Osteoblast (primary cell): Measurements from ENCODE around the gene MATN4. TPM values are rescaled to one million over a fixed set of nuclear protein-coding genes. Genes with fewer than 3 reads are reported as not detected.

Experiments
- DNase-seq: peaks from one replicate; pipeline ENCODE4 v3.0.0; 2011; ENCODE audit warnings: low spot score, mixed read lengths; ENCODE audit not compliant: insufficient read length; ENCODE audit errors: missing footprints
- H2AFZ ChIP-seq: 2 replicates; pipeline ENCODE4 v1.6.0; 2011; ENCODE audit warnings: mild to moderate bottlenecking, low read length
- H3K27ac ChIP-seq: 2 replicates; pipeline ENCODE4 v1.5.1; 2011; ENCODE audit warnings: mild to moderate bottlenecking, low read depth, low read length, moderate library complexity
- H3K27me3 ChIP-seq: 2 replicates; pipeline ENCODE4 v1.6.0; 2012; ENCODE audit warnings: mild to moderate bottlenecking, control low read depth, inconsistent platforms, low read length, moderate library complexity; ENCODE audit not compliant: insufficient read depth
- H3K36me3 ChIP-seq: 2 replicates; pipeline ENCODE4 v1.5.1; 2011; ENCODE audit warnings: mild to moderate bottlenecking, low read length, control low read depth, moderate library complexity; ENCODE audit not compliant: insufficient read depth
- H3K4me1 ChIP-seq: 2 replicates; pipeline ENCODE4 v1.5.1; 2011; ENCODE audit warnings: mild to moderate bottlenecking, low read length, control low read depth, moderate library complexity; ENCODE audit not compliant: insufficient read depth
- H3K4me2 ChIP-seq: 2 replicates; pipeline ENCODE4 v1.6.0; 2011; ENCODE audit warnings: mild to moderate bottlenecking, low read length; ENCODE audit not compliant: insufficient read depth
- H3K4me3 ChIP-seq: fragments of 200-600 bp; sonication (generic); 3 replicates; pipeline ENCODE4 v1.5.1; 2012; ENCODE audit warnings: mild to moderate bottlenecking, low read length, inconsistent platforms; ENCODE audit not compliant: insufficient read depth
- H3K79me2 ChIP-seq: 2 replicates; pipeline ENCODE4 v1.6.0; 2012; ENCODE audit warnings: mild to moderate bottlenecking, low read length, control low read depth, inconsistent platforms; ENCODE audit not compliant: insufficient read depth
- H3K9me3 ChIP-seq: 2 replicates; pipeline ENCODE4 v1.5.1; 2011; ENCODE audit warnings: low read depth, low read length, control low read depth
- H4K20me1 ChIP-seq: 2 replicates; pipeline ENCODE4 v1.6.0; 2012; ENCODE audit warnings: mild to moderate bottlenecking, low read length, control low read depth; ENCODE audit not compliant: insufficient read depth
- total RNA-seq: library from RNA; depleted of rRNA; stranded (reverse); fragments of >200 nt; gene quantifications from 2 replicates; pipeline ENCODE4 v1.2.3, GENCODE V29; 2012
- TF ChIP-seq, protein P1 (sequence below): IDR thresholded peaks from 2 replicates; pipeline ENCODE4 v1.5.1; 2011; ENCODE audit warnings: mild to moderate bottlenecking, low read depth, low read length, moderate library complexity; ENCODE audit errors: extremely low read depth

The MATN4 gene
- total RNA-seq, 1 donor = under 0.01 TPM

GRCh38 chr20:45254383-45255262, 53.5 kb downstream of the MATN4 start, which contains the start of gene SLPI:
TSS of gene SLPI (minus strand) at chr20:45254564. CDS start at chr20:45254543, 21 bp downstream.
- Histone ChIP-seq H3K27me3 (peaks cover 15% of the 10 kb centered on the region), H3K27ac (no peak within 1 kb of the TSS), H3K4me1 (peaks cover 5% of the 10 kb centered on the region), H3K79me2 (no peaks in the 10 kb centered on the region), H3K9me3 (no peaks in the 10 kb centered on the region), H4K20me1 (no peaks in the 10 kb centered on the region), H3K36me3 (no peaks in the 10 kb centered on the region), H3K4me3 (no peak within 1 kb of the TSS), H2AFZ (peak within 1 kb of the TSS; percentile 31), H3K4me2 (no peak within 1 kb of the TSS)
- DNase-seq = peak; percentile 30
- TF ChIP-seq, protein P1, sequence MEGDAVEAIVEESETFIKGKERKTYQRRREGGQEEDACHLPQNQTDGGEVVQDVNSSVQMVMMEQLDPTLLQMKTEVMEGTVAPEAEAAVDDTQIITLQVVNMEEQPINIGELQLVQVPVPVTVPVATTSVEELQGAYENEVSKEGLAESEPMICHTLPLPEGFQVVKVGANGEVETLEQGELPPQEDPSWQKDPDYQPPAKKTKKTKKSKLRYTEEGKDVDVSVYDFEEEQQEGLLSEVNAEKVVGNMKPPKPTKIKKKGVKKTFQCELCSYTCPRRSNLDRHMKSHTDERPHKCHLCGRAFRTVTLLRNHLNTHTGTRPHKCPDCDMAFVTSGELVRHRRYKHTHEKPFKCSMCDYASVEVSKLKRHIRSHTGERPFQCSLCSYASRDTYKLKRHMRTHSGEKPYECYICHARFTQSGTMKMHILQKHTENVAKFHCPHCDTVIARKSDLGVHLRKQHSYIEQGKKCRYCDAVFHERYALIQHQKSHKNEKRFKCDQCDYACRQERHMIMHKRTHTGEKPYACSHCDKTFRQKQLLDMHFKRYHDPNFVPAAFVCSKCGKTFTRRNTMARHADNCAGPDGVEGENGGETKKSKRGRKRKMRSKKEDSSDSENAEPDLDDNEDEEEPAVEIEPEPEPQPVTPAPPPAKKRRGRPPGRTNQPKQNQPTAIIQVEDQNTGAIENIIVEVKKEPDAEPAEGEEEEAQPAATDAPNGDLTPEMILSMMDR = no peak

DNA sequence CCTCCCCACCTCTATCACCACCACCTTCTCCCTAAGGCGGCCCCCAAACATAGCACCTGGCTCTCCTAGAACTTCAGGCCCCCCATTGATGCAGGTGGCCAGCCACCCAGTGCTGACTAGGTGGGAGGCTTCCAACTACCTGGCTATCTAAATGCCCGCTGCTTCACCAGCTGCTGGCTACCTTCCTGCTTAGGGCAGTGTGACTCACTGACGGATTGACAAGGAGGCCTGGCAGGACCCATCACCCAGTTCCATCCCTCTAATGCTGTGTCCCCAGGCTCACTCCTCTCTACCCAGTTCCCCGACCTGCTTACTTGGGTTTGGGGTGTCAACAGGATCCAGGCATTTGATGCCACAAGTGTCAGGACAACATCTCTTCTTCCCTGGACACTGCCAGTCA, 54.8 kb downstream of the MATN4 start:
- Histone ChIP-seq H3K79me2 (no peaks in the 10 kb centered on the region), H3K27me3 (peaks cover 18% of the 10 kb centered on the region), H4K20me1 (no peaks in the 10 kb centered on the region), H3K4me2 (no peak overlapping the region), H3K36me3 (no peaks in the 10 kb centered on the region), H3K4me3 (no peak overlapping the region), H3K9me3 (no peaks in the 10 kb centered on the region), H3K4me1 (peaks cover 5% of the 10 kb centered on the region), H3K27ac (no peak overlapping the region), H2AFZ (no peak overlapping the region)
- no peak for DNase-seq
- TF ChIP-seq, protein P1 = no peak

DNA sequence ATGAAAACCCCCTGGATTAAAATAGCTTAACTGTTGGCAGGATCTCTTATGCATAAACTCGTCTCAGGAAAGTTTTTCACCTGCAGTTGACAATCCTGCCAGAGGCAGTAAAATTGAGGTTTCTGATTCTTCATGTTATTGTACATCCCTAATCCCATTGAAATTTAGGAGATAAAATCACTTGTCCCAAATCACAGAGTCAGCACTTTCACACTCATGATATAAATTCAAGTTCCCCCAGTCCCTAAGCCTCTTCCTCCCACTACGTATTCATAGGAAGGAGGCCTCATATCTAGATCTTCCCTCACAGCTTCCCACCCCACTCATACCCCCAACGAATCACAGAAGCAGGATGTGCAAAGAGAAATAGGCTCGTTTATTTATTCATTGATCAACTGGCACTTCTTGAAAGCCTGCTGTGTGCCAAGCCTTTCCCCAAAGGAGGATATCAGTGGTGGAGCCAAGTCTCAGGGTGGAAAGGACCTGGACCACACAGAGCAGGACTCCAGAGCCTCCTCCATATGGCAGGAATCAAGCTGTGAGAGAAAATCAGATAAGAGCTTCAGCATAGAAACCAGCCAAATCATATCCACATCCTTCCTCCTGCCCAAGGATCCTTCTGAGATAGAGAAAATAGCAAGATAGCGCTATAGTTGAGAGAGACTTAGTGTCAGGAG, 56.1 kb downstream of the MATN4 start:
- peaks cover 21% of the 10 kb centered on the region for H3K27me3 ChIP-seq
- no peak overlapping the region for H2AFZ ChIP-seq

More for the DNA sequence above, 56.1 kb downstream of the MATN4 start:
- Histone ChIP-seq H3K27ac (no peak overlapping the region), H4K20me1 (no peaks in the 10 kb centered on the region), H3K79me2 (no peaks in the 10 kb centered on the region), H3K4me3 (no peak overlapping the region), H3K9me3 (no peaks in the 10 kb centered on the region), H3K4me2 (no peak overlapping the region), H3K4me1 (peaks cover 5% of the 10 kb centered on the region), H3K36me3 (no peaks in the 10 kb centered on the region)
- TF ChIP-seq, protein P1 = no peak
- DNase-seq = no peak
